Tibial nerve (tissue), 4 donors: ENCODE measurements around the gene MMP28. TPM values are rescaled to one million over a fixed set of nuclear protein-coding genes. Genes with fewer than 3 reads are reported as not detected.

ENCODE experiments used
- DNase-seq, 2 donors: peaks; one replicate each; pipeline ENCODE4 v3.0.0-alpha.2; 2019; ENCODE audit warnings: low spot score in 2 of 2
- H3K27ac ChIP-seq, 4 donors: fragments of 200-600 bp; sonication (generic) in 3 of 4; one replicate each; pipeline ENCODE4 v1.5.1; 2017 to 2019; ENCODE audit warnings: mild to moderate bottlenecking in 1 of 4
- H3K27me3 ChIP-seq, 2 donors: fragments of 200-600 bp; sonication (generic) in 1 of 2; one replicate each; pipeline versions ENCODE4 v1.5.1 to v1.6.0; 2017 to 2019
- H3K36me3 ChIP-seq, 3 donors: fragments of 200-600 bp; sonication (generic); one replicate each; pipeline ENCODE4 v1.5.1; 2018 to 2019
- H3K4me1 ChIP-seq, 4 donors: fragments of 200-600 bp; sonication (generic) in 3 of 4; one replicate each; pipeline ENCODE4 v1.5.1; 2017 to 2019
- H3K4me3 ChIP-seq, 4 donors: fragments of 200-600 bp; sonication (generic) in 3 of 4; one replicate each; pipeline ENCODE4 v1.5.1; 2017 to 2019; ENCODE audit warnings: mild to moderate bottlenecking in 1 of 4, moderate library complexity in 1 of 4
- H3K9me3 ChIP-seq, 4 donors: fragments of 200-600 bp; sonication (generic) in 3 of 4; one replicate each; pipeline ENCODE4 v1.5.1; 2017 to 2019
- CTCF ChIP-seq, 5 experiments: fragments of 200-600 bp in 3 of 5; fragments of 450-650 bp in 2 of 5; sonication (generic) in 3 of 5; IDR thresholded peaks; one replicate each; pipeline ENCODE4 v1.5.1; 2016 to 2019; ENCODE audit warnings: antibody characterized with exemption in 5 of 5, mild to moderate bottlenecking in 3 of 5, moderate library complexity in 2 of 5
- EP300 ChIP-seq, 2 donors: sonication (generic); formaldehyde crosslinking; IDR thresholded peaks; one replicate each; pipeline ENCODE4 v1.6.1; 2017; ENCODE audit warnings: antibody characterized with exemption in 2 of 2, mild to moderate bottlenecking in 1 of 2
- POLR2A ChIP-seq, 2 donors: fragments of 450-650 bp; IDR thresholded peaks; one replicate each; pipeline ENCODE4 v1.6.1; 2017; ENCODE audit warnings: antibody characterized with exemption in 2 of 2, mild to moderate bottlenecking in 2 of 2, moderate library complexity in 2 of 2
- WGBS, 2 donors: methylation state at CpG; one replicate each; pipeline ENCODE4 v1.1.5; 2018; 5-methylcytosine and 5-hydroxymethylcytosine counted together
- total RNA-seq, 4 donors: library from RNA; depleted of rRNA; stranded (reverse); fragments of >200 nt; gene quantifications; one replicate each; pipeline ENCODE4 v1.1.0, GENCODE V29; 2016

The MMP28 gene
- total RNA-seq, 4 donors from 2014 or later, result 71.7 to 174 (median 136) TPM

- Histone ChIP-seq H3K27ac (peak overlapping the region in 3 of 4 donors; percentile 32 to 78 (median 74)), H3K36me3 (peaks cover 0 to 66% (median under 1%) of the 10 kb centered on the region in 3 donors), H3K4me3 (no peak overlapping the region), H3K9me3 (no peaks in the 10 kb centered on the region), H3K27me3 (no peaks in the 10 kb centered on the region), H3K4me1 (peaks cover 0 to 66% (median 10%) of the 10 kb centered on the region in 4 donors)
- DNase-seq, result no peak
- TF ChIP-seq EP300 (IDR thresholded peaks at IDR 0.05) (no peak), POLR2A (IDR thresholded peaks at IDR 0.05) (no peak), CTCF (IDR thresholded peaks at IDR 0.05) (no peak)
- 64 to 67% methylated on average over 3 of the region's 3 CpGs for WGBS, 2 donors
Measured at GRCh38 chr17:35716173-35716572, 79.3 kb downstream of the MMP28 start.

Other genes starting within 250 kb of the MMP28 start
- not detected for gene SLFN14, start 234.8 kb downstream of the MMP28 start, total RNA-seq
- 10 to 100 TPM in 2 of 4 donors, 1 to 10 TPM in 2; 4.2 to 10.8 (median 9.7) TPM for gene PEX12, start 217.1 kb downstream of the MMP28 start, total RNA-seq
- gene AP2B1, start 208.3 kb downstream of the MMP28 start, total RNA-seq, result 10 to 100 TPM; 59.9 to 77.7 (median 62.0) TPM
- 10 to 100 TPM in 3 of 4 donors, 1 to 10 TPM in 1; 8.4 to 25.3 (median 21.9) TPM for gene RASL10B, start 64.0 kb downstream of the MMP28 start, total RNA-seq
- gene GAS2L2, start 42.4 kb downstream of the MMP28 start, total RNA-seq, result 1 to 10 TPM in 3 of 4 donors, under 1 TPM in 1; 0.84 to 1.4 (median 1.1) TPM
- not detected for gene C17orf50, start 34.8 kb downstream of the MMP28 start, total RNA-seq
- 100 to 1,000 TPM in 1 of 4 donors, 10 to 100 TPM in 3; 62.8 to 115 (median 88.4) TPM for gene TAF15, start 13.8 kb upstream of the MMP28 start, total RNA-seq
- gene HEATR9, start 73.2 kb upstream of the MMP28 start, total RNA-seq, result not detected
- gene CCL5, start 84.7 kb upstream of the MMP28 start, total RNA-seq, result 1 to 10 TPM in 3 of 4 donors, not detected in 1; 1.1 to 3.8 (median 1.4) TPM
- not detected for gene RDM1, start 135.1 kb upstream of the MMP28 start, total RNA-seq
- gene LYZL6, start 148.1 kb upstream of the MMP28 start, total RNA-seq, result not detected
- not detected for gene CCL16, start 185.9 kb upstream of the MMP28 start, total RNA-seq
- 10 to 100 TPM; 14.4 to 62.6 (median 25.8) TPM for gene CCL14, start 191.1 kb upstream of the MMP28 start, total RNA-seq
- gene CCL15, start 205.9 kb upstream of the MMP28 start, total RNA-seq, result not detected
- 10 to 100 TPM in 2 of 4 donors, 1 to 10 TPM in 2; 3.1 to 36.9 (median 15.9) TPM for gene CCL23, start 222.3 kb upstream of the MMP28 start, total RNA-seq